ENCODE measurements around the gene MRPL34.

MRPL34 gene

DNA sequence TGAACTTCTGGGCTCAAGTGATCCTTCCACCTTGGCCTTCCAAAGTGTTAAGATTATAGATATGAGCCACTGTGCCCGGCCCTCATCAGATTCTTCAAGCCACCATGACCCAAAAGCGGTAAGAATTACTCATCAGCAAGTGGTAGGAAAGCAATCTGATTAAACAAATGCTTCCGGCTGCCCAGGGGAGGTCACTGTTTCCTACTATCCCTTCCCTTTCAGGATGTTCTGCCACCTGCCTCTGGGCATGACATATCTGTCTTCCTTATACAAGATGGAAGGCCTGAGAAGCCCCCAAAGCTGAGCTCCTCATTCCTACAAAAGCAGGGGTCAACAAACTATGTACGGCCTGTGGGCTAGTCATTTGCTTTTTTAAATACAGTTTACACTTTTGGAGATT, 9.4 kb upstream of the MRPL34 start:
- TF ChIP-seq, protein P1, sequence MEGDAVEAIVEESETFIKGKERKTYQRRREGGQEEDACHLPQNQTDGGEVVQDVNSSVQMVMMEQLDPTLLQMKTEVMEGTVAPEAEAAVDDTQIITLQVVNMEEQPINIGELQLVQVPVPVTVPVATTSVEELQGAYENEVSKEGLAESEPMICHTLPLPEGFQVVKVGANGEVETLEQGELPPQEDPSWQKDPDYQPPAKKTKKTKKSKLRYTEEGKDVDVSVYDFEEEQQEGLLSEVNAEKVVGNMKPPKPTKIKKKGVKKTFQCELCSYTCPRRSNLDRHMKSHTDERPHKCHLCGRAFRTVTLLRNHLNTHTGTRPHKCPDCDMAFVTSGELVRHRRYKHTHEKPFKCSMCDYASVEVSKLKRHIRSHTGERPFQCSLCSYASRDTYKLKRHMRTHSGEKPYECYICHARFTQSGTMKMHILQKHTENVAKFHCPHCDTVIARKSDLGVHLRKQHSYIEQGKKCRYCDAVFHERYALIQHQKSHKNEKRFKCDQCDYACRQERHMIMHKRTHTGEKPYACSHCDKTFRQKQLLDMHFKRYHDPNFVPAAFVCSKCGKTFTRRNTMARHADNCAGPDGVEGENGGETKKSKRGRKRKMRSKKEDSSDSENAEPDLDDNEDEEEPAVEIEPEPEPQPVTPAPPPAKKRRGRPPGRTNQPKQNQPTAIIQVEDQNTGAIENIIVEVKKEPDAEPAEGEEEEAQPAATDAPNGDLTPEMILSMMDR (IDR thresholded peaks at IDR 0.05; ENCODE audit: low read length), result no peak
- no peak for TF ChIP-seq EZH2 (IDR thresholded peaks at IDR 0.05; ENCODE audit: borderline replicate concordance, low read length)

DNA sequence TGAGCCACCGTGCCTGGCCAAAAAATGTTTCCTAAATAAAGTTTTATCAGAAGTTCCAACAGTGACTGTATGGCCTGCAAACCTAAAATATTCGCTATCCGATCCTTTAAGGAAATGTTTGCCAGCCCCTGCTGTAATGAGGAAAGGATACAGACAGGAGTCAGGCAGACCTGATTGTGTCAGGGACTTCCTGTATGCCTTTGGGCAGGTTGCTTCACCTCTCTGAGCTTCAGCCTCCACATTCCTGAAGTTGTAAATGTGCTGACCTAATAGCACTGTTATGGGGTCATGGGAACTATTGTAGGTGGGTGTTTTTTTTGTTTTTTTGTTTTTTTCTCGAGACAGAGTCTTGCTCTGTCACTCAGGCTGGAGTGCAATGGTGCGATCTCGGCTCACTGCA, 8.7 kb upstream of the MRPL34 start:
- no peaks in the 10 kb centered on the region for H3F3A ChIP-seq (ENCODE audit: insufficient read depth, low read length)
- H4K20me1 ChIP-seq (ENCODE audit: insufficient read depth, low read length), result no peaks in the 10 kb centered on the region
- TF ChIP-seq, protein P1 (IDR thresholded peaks at IDR 0.05; ENCODE audit: low read length), result no peak
- TF ChIP-seq EZH2 (IDR thresholded peaks at IDR 0.05; ENCODE audit: borderline replicate concordance, low read length), result no peak
- H3K36me3 ChIP-seq (ENCODE audit: insufficient read depth, low read length), result peaks cover 43% of the 10 kb centered on the region
- no peak overlapping the region for H3K4me3 ChIP-seq (ENCODE audit: low read depth, low read length, poor library complexity, severe bottlenecking)
- no peaks in the 10 kb centered on the region for H3K9me2 ChIP-seq (ENCODE audit: low read depth, low read length)
- no peak overlapping the region for H3K9ac ChIP-seq (ENCODE audit: low read length)
- H3K27me3 ChIP-seq (ENCODE audit: insufficient read depth, low read length), result no peaks in the 10 kb centered on the region
- H3K9me3 ChIP-seq (ENCODE audit: low read length), result no peaks in the 10 kb centered on the region
- no peak overlapping the region for H3K4me2 ChIP-seq (ENCODE audit: low read length)
- peaks cover 21% of the 10 kb centered on the region for H3K4me1 ChIP-seq (ENCODE audit: insufficient read depth, low read length, severe bottlenecking)
- no peaks in the 10 kb centered on the region for H3K79me2 ChIP-seq (ENCODE audit: insufficient read depth, low read length)
- H2AFZ ChIP-seq (ENCODE audit: low read length), result no peak overlapping the region
- no peak overlapping the region for H3K27ac ChIP-seq (ENCODE audit: low read depth, low read length, poor library complexity, severe bottlenecking)

More for the DNA sequence above, 9.4 kb upstream of the MRPL34 start:
- Histone ChIP-seq H2AFZ (ENCODE audit: low read length) (no peak overlapping the region), H3K27me3 (ENCODE audit: insufficient read depth, low read length) (no peaks in the 10 kb centered on the region), H3K36me3 (ENCODE audit: insufficient read depth, low read length) (peaks cover 42% of the 10 kb centered on the region), H3K9me2 (ENCODE audit: low read depth, low read length) (no peaks in the 10 kb centered on the region), H3F3A (ENCODE audit: insufficient read depth, low read length) (no peaks in the 10 kb centered on the region), H3K79me2 (ENCODE audit: insufficient read depth, low read length) (no peaks in the 10 kb centered on the region), H3K27ac (ENCODE audit: low read depth, low read length, poor library complexity, severe bottlenecking) (no peak overlapping the region), H3K4me3 (ENCODE audit: low read depth, low read length, poor library complexity, severe bottlenecking) (no peak overlapping the region), H3K4me1 (ENCODE audit: insufficient read depth, low read length, severe bottlenecking) (peaks cover 24% of the 10 kb centered on the region), H3K9me3 (ENCODE audit: low read length) (no peaks in the 10 kb centered on the region), H3K9ac (ENCODE audit: low read length) (no peak overlapping the region), H4K20me1 (ENCODE audit: insufficient read depth, low read length) (no peaks in the 10 kb centered on the region), H3K4me2 (ENCODE audit: low read length) (no peak overlapping the region)

DNA sequence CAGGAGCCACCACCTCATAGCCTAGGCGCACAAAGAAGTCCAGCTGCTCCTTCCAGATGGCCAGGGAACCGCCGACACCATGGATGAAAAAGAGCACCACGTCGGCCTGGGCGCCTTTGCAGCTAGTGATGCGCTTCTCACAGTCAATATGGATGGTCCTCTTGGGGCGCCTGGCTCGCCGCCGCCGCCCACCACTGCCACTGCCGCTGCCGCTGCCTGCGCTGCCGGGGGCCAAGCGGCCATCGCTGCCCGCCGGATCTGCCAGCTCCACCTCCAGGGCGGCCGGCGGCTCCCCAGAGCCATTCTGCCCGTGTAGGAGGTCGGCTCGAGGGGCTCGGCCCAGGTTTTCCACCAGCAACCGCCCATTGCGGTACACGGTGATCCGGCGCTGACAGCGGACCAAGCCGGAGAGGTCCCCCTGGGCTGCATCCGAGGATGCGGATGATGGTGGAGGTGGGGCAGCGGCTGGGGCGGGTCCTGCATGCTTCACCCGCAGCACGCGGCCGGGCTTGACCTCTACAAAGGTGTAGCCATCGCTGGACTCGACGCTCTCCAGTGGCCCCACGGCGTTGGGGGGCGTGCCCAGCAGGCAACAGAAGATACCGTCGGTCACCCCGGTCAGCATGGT, 4.6 kb upstream of the MRPL34 start:
- peaks cover 34% of the 10 kb centered on the region for H3K36me3 ChIP-seq (ENCODE audit: insufficient read depth, low read length)
- H3K4me2 ChIP-seq (ENCODE audit: low read length), result no peak overlapping the region
- no peaks in the 10 kb centered on the region for H4K20me1 ChIP-seq (ENCODE audit: insufficient read depth, low read length)
- no peaks in the 10 kb centered on the region for H3K79me2 ChIP-seq (ENCODE audit: insufficient read depth, low read length)
- 0 out of 2 replicates have a peak, but pooled peaks cover 6% of the 10 kb centered on the region for H3F3A ChIP-seq (ENCODE audit: insufficient read depth, low read length)
- no peak overlapping the region for H3K4me3 ChIP-seq (ENCODE audit: low read depth, low read length, poor library complexity, severe bottlenecking)
- H3K4me1 ChIP-seq (ENCODE audit: insufficient read depth, low read length, severe bottlenecking), result peaks cover 22% of the 10 kb centered on the region
- TF ChIP-seq, protein P1 (IDR thresholded peaks at IDR 0.05; ENCODE audit: low read length), result no peak
- no peak for TF ChIP-seq EZH2 (IDR thresholded peaks at IDR 0.05; ENCODE audit: borderline replicate concordance, low read length)
- H3K27ac ChIP-seq (ENCODE audit: low read depth, low read length, poor library complexity, severe bottlenecking), result no peak overlapping the region
- H3K9me2 ChIP-seq (ENCODE audit: low read depth, low read length), result no peaks in the 10 kb centered on the region
- no peak overlapping the region for H3K9ac ChIP-seq (ENCODE audit: low read length)
- H2AFZ ChIP-seq (ENCODE audit: low read length), result no peak overlapping the region
- H3K9me3 ChIP-seq (ENCODE audit: low read length), result no peaks in the 10 kb centered on the region
- H3K27me3 ChIP-seq (ENCODE audit: insufficient read depth, low read length), result no peaks in the 10 kb centered on the region

All from OCI-LY1 (cell line).